Neural progenitor cell (in vitro differentiated cells): ENCODE results near the gene C22orf42.
A peak's percentile ranks its signal among the peaks of the same experiment; 100 is the strongest.

ENCODE experiments used
- EZH2 ChIP-seq: fragments of 200-600 bp; sonication (generic); IDR thresholded peaks from 2 replicates; pipeline ENCODE4 v1.6.1; 2017; ENCODE audit warnings: antibody characterized with exemption, mild to moderate bottlenecking, moderate library complexity
- EZH2phosphoT487 ChIP-seq: fragments of 200-600 bp; sonication (generic); IDR thresholded peaks from 2 replicates; pipeline ENCODE4 v1.6.1; 2017; ENCODE audit warnings: antibody characterized with exemption
- TF ChIP-seq, protein P1 (sequence below): fragments of 200-600 bp; sonication (generic); IDR thresholded peaks from 2 replicates; pipeline ENCODE4 v1.5.1; 2017; ENCODE audit warnings: antibody characterized with exemption, mild to moderate bottlenecking

DNA sequence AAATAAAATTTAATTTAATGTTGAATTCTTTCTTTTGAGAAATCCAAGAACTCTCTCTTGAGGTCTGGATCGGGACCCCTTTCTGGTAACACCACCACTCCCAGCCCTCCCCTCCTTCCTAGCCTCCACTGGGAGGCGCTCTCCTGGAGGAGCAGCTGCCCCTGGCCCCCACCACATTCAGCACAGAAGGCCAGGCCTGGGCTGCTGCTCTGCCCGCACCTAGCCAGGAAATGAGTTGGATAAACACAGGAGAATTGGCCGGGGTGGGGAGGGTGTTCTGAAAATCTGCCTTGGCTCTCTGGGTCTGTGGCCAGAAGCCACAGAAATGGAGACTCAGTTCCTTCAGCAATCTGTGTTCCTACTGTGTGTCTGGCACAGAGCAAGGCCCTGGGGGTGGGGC, 31.2 kb downstream of the C22orf42 start:
- TF ChIP-seq, protein P1, sequence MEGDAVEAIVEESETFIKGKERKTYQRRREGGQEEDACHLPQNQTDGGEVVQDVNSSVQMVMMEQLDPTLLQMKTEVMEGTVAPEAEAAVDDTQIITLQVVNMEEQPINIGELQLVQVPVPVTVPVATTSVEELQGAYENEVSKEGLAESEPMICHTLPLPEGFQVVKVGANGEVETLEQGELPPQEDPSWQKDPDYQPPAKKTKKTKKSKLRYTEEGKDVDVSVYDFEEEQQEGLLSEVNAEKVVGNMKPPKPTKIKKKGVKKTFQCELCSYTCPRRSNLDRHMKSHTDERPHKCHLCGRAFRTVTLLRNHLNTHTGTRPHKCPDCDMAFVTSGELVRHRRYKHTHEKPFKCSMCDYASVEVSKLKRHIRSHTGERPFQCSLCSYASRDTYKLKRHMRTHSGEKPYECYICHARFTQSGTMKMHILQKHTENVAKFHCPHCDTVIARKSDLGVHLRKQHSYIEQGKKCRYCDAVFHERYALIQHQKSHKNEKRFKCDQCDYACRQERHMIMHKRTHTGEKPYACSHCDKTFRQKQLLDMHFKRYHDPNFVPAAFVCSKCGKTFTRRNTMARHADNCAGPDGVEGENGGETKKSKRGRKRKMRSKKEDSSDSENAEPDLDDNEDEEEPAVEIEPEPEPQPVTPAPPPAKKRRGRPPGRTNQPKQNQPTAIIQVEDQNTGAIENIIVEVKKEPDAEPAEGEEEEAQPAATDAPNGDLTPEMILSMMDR = peak; percentile 67
- TF ChIP-seq EZH2 = no peak
- TF ChIP-seq EZH2phosphoT487 = no peak
